HG03060 (cell line): Measurements from ENCODE around the gene EXOC4.

Experiments
- ATAC-seq: cut with Tn5 transposase; IDR thresholded peaks from one replicate; pipeline ENCODE4 v1.9.1; 2021; ENCODE audit warnings: low read depth, moderate number of reproducible peaks; ENCODE audit not compliant: unreplicated experiment

EXOC4 gene

DNA sequence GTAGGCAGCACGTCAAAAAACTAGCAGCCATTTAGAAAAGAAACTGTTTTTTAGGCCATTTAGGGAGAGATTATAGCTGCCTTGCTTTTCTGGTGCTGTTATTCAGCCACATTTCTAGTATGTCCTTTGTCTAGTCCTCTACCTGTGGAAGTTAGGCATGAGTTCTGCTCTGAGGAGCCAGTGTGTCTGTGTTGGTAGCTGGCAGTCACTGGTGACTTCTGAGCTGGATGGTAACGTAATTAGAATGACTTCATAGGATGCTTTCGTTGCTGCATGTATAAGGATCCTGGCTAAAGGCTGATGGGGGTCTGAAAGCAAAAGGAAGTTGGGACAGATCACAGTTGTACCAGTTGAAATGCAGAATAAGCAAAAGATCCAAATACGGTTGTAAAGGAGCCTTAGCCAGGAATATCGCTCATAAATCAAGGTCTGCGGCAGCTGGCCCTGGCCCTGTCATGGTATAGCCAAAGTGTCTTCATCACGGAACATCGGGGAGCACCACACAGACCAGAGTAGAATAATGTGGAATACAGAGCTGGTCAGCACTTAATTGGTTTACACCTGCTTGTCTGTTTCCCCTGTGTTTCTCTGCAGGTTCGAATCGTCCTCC lies 226.7 kb downstream of the EXOC4 start:
- ATAC-seq, result no peak

DNA sequence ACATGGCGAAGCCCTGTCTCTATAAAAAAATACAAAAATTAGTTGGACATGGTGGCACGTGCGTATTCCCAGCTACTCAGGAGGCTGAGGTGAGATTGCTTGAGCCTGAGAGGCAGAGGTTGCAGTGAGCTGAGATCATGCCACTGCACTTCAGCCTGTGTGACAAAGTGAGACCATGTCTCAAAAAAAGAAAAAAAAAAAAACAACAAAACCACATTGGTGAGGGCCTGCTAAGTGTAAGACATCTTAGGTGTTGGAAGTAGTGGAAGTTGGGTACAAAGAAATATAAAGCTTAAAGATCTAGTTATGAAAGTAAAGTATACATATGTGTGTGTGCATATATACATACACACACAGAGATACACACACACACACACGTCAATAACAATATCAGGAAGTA lies 228.0 kb downstream of the EXOC4 start:
- ATAC-seq, result no peak

DNA sequence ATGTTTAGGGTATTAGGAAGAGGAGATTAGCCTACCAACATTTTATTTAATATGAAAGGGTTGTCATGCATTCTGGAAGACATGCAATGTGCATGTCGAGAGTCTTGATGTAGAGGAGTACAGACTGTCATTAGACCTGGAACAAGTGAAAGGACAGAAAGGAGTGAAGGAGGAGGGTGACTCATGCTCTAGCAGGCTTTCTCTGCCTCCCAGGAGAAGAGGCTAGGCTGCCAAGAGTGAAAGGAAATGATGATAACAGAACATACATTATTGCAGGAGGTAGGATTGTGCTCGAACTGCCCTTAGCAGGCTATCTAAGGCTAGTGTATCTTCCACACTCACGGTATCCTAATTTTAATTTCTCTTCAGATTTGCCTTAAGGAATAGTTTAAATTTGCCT lies 228.8 kb downstream of the EXOC4 start:
- no peak for ATAC-seq

DNA sequence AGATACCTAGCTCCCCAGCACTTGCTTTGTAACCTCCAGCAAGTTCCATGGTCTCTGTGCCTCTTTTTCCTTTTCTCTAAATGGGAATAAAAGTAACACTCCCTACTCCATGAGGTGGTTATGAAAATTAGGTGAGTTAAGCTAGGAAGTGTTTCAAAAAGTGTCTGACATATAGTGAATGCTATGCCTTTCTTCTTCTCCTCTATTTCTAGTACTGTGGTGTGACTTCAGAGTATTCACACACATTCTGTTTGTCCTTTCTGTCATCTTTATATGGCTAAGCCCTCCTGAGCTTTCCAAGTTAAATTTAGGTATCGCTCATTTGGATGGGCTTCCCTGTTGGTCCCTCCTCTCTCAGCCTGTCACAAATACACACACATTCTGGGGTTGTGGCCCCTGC lies 229.7 kb downstream of the EXOC4 start:
- ATAC-seq, result no peak

DNA sequence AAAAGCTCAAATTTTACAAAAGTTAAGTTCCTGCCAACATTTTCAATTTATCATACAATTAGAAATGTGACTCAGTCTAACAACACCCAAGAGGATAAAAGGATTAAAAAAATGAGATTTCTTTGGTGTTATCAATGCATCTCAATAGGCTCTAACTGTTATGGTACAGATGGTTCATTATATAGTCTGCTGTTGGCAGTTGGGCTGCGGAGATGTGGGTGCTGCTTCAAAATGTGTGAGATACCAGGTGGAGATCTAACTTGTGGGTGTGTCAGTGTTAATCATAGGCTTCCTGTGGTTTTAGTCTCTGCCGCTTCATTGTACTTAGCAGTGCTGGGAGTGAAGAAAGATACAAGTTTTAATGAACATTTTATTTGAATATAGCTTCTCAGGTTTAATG lies 231.2 kb downstream of the EXOC4 start:
- no peak for ATAC-seq

DNA sequence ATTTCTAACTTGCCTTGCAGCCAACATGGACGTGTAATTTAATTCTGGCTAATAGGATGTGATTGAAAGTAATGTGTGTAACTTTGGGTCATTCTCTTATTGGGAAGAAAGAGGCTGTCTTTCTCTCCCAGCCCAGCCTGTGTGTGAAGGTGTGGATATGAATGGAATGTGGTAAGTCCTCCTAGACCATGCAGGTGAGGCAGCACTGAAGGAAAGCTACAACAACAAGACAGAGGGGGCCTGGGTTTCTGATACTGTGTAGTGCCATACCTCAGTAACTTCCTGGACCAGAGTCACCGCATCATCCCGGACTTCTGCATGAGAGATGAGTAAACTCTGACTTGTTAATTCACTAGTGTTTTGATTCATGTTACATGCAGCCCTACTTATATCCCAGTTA lies 237.0 kb downstream of the EXOC4 start:
- ATAC-seq, result no peak

DNA sequence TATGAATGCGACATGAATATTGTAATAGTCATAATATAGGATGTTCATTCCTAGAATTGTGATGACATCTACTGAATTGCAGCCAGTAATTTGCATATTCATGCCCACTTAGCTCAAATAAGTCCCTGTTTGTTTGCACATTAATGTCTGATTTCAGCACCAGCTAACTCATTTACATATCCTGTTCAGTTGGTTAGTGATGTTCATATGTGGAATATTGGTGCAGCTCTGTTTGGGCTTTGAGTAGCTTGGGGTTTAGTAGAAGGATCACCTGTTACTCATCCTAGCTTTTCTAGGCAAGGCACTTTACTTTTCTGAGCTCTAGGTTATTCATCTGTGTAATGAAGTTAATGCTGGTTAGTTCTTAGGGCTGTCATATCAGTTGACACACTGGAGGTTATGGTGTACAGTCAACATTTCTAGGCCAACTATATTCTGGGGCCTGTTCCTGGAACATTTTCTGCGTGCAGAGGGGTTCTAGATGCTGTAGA lies 238.4 kb downstream of the EXOC4 start:
- no peak for ATAC-seq

DNA sequence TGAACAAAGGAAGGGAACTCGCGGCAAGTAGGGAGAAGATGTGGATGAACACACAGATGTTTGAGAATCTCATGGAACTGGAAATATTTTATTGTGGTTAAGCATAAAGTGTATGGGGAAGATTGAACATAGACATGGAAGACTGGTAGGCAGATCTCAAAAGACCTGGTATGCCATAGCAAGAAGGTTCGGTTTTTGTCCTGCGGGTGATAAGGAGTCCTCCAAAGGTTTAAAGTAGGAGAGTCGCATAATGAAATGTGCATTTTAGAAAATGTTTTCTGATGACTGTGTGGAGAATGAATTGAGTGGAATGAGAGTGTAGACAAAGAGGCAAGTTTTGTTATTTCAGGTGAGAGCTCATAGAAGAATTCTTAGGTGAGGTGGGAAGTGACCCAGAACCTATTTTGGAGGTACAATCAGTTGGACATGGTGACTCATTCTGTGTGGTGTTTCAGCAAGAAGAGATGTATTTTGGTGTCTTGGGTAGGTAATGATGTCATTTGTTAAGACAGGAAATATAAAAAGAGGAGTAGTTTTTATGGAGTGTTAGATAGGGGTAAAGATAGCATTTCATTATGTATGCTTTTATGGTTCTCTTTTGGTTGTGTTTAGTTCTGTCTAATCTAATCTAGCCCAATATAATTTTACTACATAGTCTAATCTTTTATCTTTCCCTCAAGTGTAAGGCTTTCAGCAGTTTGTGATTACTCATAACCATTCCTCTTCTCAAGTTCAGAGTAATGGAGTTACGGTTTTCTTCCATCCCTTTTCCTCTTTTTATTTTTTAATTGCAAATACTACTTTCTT lies 239.2 kb downstream of the EXOC4 start:
- ATAC-seq, result no peak

DNA sequence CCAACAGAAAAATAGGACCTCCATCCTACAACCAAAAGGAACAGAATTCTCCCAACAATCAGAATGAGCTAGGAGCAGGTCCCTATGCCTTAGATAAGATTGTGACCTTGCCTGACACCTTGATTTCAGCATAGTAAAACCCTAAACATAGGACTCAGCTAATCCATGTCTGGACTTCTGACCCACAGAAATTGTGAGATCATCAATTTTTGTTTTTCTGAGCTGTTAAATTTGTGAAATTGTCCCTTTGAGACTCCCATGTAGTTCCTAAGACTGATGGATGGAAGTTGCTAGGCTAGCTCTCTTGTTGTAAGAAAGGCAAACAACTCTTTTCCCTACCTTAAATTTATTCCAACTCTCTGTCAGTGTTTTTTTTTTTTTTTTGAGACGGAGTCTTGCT lies 244.2 kb downstream of the EXOC4 start:
- ATAC-seq, result no peak

DNA sequence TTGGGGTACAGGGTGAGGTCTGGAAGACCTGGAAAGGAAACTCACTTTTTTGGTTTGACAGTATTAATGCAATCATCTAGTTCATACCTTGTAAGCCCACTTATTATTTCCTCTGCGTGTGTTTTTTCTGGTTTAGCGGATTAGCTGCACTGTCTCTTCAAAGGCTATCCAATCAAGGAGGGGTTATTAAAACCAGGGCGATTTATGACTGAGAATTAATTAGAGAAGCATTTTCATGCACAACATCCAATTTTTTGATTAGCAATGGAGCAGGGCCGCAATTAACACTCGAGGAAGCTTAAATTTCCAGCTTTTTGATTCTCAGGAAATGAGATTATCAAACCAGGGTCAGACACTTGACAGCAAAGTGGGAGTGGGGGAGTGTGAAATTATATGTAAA lies 248.9 kb downstream of the EXOC4 start:
- no peak for ATAC-seq

DNA sequence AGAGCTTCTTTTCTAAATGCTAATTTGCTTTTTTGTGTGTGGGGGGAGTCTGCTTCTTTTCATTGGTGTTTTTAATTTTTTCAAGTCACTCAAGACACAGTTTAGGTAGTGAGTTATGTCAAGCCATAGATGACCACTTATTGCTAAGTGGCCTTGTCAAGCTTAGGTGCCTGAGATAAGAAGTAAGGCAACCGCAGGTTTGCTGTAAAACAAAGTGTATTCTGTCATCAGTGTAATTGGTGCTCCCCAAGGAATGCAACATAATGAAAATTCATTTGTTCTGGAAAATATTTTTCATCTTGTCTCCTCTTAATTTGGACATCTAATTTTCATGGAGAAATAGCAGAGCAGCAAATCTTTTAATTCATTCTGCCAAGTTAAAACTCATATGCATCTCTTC lies 249.6 kb downstream of the EXOC4 start:
- no peak for ATAC-seq

DNA sequence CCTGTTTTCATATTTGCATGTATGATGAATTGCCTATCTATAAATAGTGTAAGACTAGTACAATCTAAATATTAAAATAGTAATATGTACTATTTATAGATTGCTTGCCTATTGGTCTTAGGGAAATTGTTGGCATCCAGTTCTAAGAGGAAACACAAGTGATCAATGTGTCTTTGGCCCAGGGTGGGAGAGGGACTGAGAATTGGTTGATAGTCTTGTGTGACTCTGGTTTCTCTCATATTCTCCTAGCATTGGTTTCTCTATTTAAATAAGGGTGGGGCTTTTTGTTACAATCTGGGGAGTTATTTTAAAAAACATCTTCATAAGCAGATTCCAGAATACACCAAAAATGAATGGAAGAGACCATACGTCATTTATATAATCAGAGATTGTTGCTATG lies 250.1 kb downstream of the EXOC4 start:
- ATAC-seq, result no peak

DNA sequence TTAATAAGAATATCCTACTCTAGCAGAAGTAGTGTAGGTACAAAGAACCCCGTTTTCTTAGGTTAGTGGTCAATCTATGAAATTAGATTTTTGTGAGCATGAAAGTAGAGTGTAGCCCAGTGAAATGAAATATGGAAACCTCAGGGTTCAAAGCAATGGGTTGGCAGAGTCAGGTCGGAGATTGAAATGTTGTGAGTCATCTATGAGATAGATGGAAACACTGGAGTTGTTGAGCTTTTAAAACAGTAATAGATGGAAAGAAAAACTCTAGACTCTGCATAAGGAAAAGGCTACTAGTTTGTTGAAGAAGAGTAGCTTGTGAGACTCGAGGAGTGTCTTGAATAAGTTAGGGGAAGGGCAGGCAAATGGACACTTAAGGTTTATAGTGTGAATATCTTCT lies 251.9 kb downstream of the EXOC4 start:
- no peak for ATAC-seq

DNA sequence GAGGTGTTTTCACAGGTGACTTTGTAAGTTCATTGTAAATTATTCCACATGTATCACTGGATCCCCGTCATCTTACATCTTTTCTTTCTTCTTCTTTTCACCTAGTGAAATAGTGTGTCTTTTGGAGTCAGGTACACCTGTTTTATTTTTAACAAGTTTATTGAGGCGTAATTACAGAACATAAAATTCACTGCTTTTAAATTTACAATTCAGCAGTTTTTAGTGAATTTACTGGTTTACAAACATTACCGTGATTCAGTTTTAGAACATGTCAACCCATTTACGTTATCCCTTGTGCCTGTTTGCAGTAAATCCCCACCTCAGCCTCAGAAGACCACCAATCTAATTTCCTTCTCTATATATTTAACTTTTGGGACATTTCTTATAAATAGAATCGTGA lies 256.9 kb downstream of the EXOC4 start:
- ATAC-seq, result no peak

DNA sequence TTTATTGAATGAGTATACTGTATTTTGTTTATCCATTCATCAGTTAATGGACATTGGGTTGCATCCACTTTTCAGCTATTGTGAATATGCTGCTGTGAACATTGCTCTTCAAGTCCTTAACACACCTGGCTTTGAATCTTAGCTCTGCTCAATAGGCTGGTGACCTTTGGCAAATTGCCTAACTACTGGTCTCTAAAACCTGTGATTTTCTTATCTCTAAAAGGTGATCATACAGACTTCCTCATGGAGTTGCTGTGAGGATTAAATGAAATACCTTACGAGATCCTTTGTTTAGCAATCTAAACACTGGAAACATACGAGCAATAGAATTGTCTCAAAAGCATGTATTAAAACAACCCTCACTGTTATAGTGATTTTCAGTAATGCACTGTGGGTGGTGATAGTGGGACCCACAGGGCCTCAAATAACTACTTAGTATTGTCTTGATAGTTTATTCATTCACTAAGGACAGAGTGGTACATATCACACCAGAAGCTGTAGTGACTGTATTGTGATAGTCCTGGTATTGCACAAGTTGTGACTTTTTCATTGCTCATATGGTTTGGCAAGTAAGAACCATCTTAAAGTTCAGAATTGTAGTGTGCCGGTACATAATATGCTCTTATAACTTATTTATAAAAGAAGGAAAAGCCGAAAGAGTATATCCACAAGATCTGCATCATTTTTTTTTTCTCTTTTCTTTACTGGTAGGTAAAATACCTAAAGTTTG lies 257.6 kb downstream of the EXOC4 start:
- no peak for ATAC-seq

DNA sequence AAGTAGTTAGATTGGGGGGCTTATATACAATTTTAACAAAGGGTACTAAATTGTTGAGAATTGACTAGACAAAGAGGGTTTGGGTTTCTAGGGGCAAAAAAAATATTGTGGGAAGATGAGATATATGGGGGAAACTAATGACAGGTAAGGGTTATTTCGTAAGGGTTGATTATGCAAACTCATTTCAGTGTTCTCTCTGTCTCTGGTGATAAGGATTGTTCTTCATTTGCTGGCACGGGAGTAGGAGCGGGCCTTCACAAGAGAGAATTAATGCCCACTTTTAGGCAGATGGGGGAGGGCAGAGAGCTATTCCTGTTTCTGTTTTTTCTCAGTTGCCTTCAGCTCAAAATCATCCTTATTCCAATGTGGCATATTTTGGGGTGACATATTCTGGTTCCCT lies 258.4 kb downstream of the EXOC4 start:
- ATAC-seq, result no peak

DNA sequence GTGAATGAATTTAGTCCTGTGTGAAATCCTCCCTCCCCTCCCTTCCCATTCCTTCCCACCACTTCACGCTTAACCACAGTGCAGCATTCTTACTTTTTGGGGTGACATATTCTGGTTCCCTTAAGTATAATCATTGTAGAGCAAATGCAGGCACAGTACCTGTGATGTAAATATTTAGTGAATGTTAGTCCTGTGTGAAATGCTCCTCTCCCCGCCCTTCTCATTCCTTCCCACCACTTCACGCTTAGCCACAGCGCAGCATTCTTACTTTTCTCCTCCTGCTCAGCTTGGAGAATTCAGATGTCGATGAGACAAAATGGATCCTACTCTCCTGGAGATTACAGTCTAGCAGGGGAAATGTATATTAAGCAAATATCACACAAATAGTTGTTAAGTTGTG lies 258.8 kb downstream of the EXOC4 start:
- no peak for ATAC-seq

DNA sequence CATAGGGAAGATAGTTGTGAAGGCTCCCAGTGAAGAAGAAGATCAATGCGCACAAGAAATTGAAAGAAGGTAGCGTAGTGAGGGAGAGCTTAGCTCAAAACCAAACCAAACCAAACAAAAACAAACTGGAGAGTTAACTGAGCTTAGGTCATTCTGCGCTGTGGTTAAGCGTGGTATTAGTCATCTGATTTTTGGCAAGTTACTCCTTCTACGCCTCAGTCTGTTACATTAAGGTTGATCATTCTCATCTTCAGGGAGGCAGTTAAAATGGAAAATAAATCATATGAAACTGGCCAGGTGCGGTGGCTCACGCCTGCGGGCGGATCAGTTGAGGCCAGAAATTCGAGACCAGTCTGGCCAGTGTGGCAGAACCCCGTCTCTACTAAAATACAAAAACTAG lies 259.7 kb downstream of the EXOC4 start:
- ATAC-seq, result no peak

DNA sequence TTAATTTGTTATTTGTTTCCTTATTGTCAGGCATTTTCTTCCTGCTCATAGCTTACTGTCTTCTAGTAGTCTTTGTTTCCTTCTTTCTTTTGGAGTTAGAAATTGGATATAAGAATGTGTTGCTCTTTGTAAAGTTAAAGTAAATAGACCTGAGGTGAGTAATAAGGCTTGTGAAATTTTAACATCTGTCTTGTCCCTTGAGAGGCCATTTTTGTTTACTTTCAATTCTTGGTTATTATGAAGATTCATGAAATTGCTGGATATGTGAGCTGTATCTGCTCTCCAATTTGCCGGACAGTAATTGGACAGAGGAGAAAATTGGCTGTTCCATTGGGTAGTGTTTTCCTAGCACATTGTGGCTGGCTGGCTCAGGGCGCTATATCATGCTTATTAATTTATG lies 260.7 kb downstream of the EXOC4 start:
- no peak for ATAC-seq

DNA sequence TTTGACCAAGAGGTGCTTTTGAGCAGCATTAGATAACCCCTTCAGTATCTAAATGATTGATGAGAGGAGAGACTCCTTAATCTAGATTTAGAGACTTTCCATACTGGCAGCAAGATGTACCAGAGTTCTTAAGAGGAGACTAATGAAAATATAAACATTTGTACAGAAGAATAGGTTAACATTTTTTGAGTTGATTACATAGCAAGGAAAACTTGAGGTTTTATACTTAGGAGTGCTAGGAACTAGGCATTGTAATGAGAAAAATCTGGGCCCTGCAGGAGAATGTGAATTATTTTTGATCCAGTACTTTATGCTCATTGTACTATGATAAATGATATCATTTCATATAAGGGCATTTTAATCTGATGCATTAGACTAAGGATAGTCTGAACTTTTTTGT lies 261.7 kb downstream of the EXOC4 start:
- ATAC-seq, result no peak

DNA sequence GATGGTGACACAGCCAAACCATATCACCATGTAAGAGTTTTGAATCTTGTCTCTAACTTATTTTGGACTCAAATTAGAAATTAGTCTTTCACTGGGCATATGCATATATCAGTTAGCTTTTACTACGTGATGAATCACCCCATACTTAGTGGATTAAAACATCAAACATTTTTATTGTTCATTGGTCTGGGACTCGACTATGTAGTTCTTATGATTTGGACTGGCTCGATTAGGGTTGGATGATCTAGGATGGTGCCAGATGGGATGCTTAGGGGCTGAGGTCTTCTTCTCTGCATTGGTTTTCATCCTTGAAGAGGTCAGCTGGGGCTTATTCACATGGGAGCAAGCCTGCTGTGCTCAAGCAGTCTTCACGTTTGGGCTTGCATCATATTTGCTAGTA lies 264.9 kb downstream of the EXOC4 start:
- no peak for ATAC-seq

DNA sequence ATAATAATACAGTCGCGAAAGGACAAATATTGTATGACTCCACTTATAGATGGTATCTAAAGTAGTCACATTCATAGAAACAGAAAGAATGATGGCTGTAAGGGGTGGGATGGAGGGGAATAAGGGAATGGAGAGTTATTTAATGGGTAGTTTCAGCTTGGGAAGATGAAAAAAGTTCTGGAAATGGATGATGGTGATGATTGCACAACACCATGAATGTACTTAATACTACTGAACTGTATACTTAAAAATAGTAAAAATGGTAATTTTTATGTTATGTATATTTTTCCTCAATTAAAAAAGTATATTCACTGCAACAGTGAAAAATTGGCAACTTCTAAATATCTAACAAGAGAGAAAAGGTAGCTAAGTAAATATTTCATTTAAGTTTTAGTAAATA lies 265.8 kb downstream of the EXOC4 start:
- no peak for ATAC-seq
